Spleen (tissue), 11 donors: Measurements from ENCODE around the gene MLH3. TPM values are rescaled to one million over a fixed set of nuclear protein-coding genes. Genes with fewer than 3 reads are reported as not detected.

Experiments used
- DNase-seq: peaks from one replicate; pipeline ENCODE4 v3.0.0-alpha.2; 2020
- H3K27ac ChIP-seq, 8 donors: fragments of 200-600 bp; sonication (generic) in 7 of 8; 1 replicate in 4 of 8; 2 replicates in 4 of 8; pipeline versions ENCODE4 v1.5.0 to v1.8.0; 2016 to 2021; ENCODE audit warnings: inconsistent platforms in 4 of 8, mild to moderate bottlenecking in 4 of 8, moderate library complexity in 1 of 8
- H3K27me3 ChIP-seq, 7 donors: fragments of 200-600 bp; sonication (generic) in 6 of 7; replicated peaks in 1 of 7; 1 replicate in 4 of 7; 2 replicates in 3 of 7; pipeline versions ENCODE4 v1.5.0 to v1.8.0; 2016 to 2021; ENCODE audit warnings: inconsistent platforms in 3 of 7, mild to moderate bottlenecking in 1 of 7
- H3K36me3 ChIP-seq, 6 donors: fragments of 200-600 bp; sonication (generic) in 5 of 6; 1 replicate in 4 of 6; 2 replicates in 2 of 6; pipeline versions ENCODE4 v1.5.0 to v1.8.0; 2016 to 2021; ENCODE audit warnings: inconsistent platforms in 2 of 6
- H3K4me1 ChIP-seq, 6 donors: fragments of 200-600 bp; sonication (generic) in 5 of 6; 1 replicate in 3 of 6; 2 replicates in 3 of 6; pipeline versions ENCODE4 v1.5.0 to v1.8.0; 2016 to 2021; ENCODE audit warnings: inconsistent platforms in 3 of 6
- H3K4me3 ChIP-seq, 8 donors: fragments of 200-600 bp; sonication (generic) in 7 of 8; 1 replicate in 4 of 8; 2 replicates in 4 of 8; pipeline versions ENCODE4 v1.5.0 to v1.8.0; 2016 to 2021; ENCODE audit warnings: inconsistent platforms in 4 of 8, mild to moderate bottlenecking in 4 of 8, moderate library complexity in 2 of 8
- H3K9me3 ChIP-seq, 8 donors: fragments of 200-600 bp; sonication (generic) in 7 of 8; 1 replicate in 4 of 8; 2 replicates in 4 of 8; pipeline versions ENCODE4 v1.5.0 to v1.8.0; 2016 to 2021; ENCODE audit warnings: inconsistent platforms in 4 of 8
- POLR2A ChIP-seq, 3 donors: fragments of 450-650 bp; IDR thresholded peaks; one replicate each; pipeline ENCODE4 v1.5.1; 2017; ENCODE audit warnings: antibody characterized with exemption in 3 of 3, mild to moderate bottlenecking in 1 of 3
- POLR2AphosphoS5 ChIP-seq, 3 donors: sonication (generic); formaldehyde crosslinking; IDR thresholded peaks; one replicate each; pipeline ENCODE4 v1.5.1; 2017; ENCODE audit warnings: antibody characterized with exemption in 3 of 3
- WGBS, 5 donors: extraction: QIAGEN DNeasy Blood & Tissue Kit in 3 of 5; methylation state at CpG; one replicate each; pipeline versions ENCODE4 v1.1.5 to v1.1.7; 2013 to 2018; 5-methylcytosine and 5-hydroxymethylcytosine counted together
- intact Hi-C: fragments of 100-400 bp; cut with DNase I; formaldehyde crosslinking; loops from one replicate; pipeline ENCODE4 v1.15.0; 2023; ENCODE audit warnings: low total_unique reads
- polyA plus RNA-seq, 3 donors: library from polyadenylated mRNA; stranded (reverse); fragments of 200-250 nt; gene quantifications; one replicate each; pipeline ENCODE4 v1.2.1, GENCODE V29; 2013
- total RNA-seq, 7 donors: library from RNA; depleted of rRNA in 3 of 7; stranded (reverse); fragments of >200 nt in 3 of 7; fragmentation: NEBNext Ultra II Directional in 4 of 7; extraction: Animal tissue kit (Norgen Biotek cat#: 25700) in 4 of 7; gene quantifications; one replicate each; pipeline versions ENCODE4 v1.1.0 to v1.2.1, GENCODE V29; 2016 to 2021
- TF ChIP-seq, protein P1 (sequence below), 11 experiments: fragments of 200-600 bp in 7 of 11; fragments of 450-650 bp in 4 of 11; sonication (generic) in 4 of 11; IDR thresholded peaks in 8 of 11; conservative IDR thresholded peaks in 3 of 11; 1 replicate in 7 of 11; 2 replicates in 4 of 11; pipeline versions ENCODE4 v1.4.0 to v1.8.0; 2016 to 2021; ENCODE audit warnings: antibody characterized with exemption in 11 of 11, inconsistent platforms in 4 of 11, mild to moderate bottlenecking in 1 of 11
- donor health status: healthy with polysubstance abuse.
- donor health status: DM: no; HTN: no; CAD: no; lungs with moderate emphysema.
- donor health status: DM: no; HTN: no; CAD: no.
- donor health status: Bipolar disorder and iron deficiency.
- donor health status: healthy.
- donor health status: DM: no; HTN: no; CAD: no.
- donor health status: DM: yes; HTN: yes; CAD: no.

Gene MLH3
- total and polyA plus RNA-seq, 10 donors = 14.8 to 37.7 (median 28.6) TPM

DNA sequence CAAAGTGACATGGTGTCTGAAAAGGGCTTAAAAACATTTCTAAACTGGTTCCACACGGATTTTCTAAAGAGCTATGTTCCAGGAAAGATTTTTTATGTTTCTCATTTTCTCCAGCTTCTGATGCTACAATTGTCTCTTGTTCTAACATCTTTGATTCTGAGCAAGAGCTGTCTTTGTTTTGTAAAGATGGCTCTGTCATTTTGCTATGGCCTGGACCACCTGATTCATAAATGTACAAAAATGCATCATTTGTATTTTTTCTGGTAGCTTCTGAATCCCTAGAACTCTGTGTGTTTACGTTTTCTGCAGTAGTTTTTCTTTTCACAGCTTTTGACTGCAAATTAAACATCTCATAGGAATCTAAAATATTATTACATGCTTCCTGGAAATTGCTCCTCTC is 3.2 kb downstream of the MLH3 start:
- WGBS, 5 donors = 84 to 99% (median 94%) methylated on average over 2 of the region's 2 CpGs
- no peak for DNase-seq
- Histone ChIP-seq H3K4me1 (peaks cover 5 to 58% (median 36%) of the 10 kb centered on the region in 6 donors), H3K4me3 (no peak overlapping the region), H3K9me3 (no peaks in the 10 kb centered on the region), H3K36me3 (no peaks in the 10 kb centered on the region), H3K27ac (no peak overlapping the region), H3K27me3 (no peaks in the 10 kb centered on the region)
- TF ChIP-seq POLR2AphosphoS5 (IDR thresholded peaks at IDR 0.05) (no peak), POLR2A (IDR thresholded peaks at IDR 0.05) (no peak)
- TF ChIP-seq, protein P1, sequence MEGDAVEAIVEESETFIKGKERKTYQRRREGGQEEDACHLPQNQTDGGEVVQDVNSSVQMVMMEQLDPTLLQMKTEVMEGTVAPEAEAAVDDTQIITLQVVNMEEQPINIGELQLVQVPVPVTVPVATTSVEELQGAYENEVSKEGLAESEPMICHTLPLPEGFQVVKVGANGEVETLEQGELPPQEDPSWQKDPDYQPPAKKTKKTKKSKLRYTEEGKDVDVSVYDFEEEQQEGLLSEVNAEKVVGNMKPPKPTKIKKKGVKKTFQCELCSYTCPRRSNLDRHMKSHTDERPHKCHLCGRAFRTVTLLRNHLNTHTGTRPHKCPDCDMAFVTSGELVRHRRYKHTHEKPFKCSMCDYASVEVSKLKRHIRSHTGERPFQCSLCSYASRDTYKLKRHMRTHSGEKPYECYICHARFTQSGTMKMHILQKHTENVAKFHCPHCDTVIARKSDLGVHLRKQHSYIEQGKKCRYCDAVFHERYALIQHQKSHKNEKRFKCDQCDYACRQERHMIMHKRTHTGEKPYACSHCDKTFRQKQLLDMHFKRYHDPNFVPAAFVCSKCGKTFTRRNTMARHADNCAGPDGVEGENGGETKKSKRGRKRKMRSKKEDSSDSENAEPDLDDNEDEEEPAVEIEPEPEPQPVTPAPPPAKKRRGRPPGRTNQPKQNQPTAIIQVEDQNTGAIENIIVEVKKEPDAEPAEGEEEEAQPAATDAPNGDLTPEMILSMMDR (IDR thresholded peaks at IDR 0.05 in 8 of 11, conservative IDR thresholded peaks at IDR 0.05 in 3 of 11) = no peak
- intact Hi-C loops = no loop called here

DNA sequence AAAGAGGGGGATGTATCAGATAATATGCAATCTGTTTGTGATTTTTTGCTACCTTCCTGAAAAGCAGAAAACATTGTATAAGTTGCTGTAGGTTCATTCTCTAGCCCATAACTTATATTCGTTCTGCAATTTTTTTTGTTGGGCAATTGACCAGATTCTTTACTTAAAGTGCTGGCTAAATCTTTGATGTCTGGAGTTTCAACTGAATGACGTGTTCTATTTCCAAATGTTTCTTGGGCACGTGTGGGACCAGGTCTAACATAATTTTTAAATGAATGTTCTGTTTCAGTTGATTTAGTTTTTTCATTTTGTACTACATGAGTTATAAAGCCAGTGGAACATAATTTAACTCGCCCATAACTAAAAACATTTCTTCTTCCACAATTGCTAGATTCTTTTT is 3.8 kb downstream of the MLH3 start:
- intact Hi-C loops = no loop called here
- no peak overlapping the region for H3K27ac ChIP-seq
- WGBS, 5 donors = 87 to 96% (median 95%) methylated on average over 4 of the region's 4 CpGs
- TF ChIP-seq, protein P1 (IDR thresholded peaks at IDR 0.05 in 8 of 11, conservative IDR thresholded peaks at IDR 0.05 in 3 of 11) = no peak
- TF ChIP-seq POLR2A (IDR thresholded peaks at IDR 0.05) = no peak
- TF ChIP-seq POLR2AphosphoS5 (IDR thresholded peaks at IDR 0.05) = no peak
- no peaks in the 10 kb centered on the region for H3K9me3 ChIP-seq
- H3K4me1 ChIP-seq = peaks cover 5 to 64% (median 37%) of the 10 kb centered on the region in 6 donors
- DNase-seq = no peak
- no peaks in the 10 kb centered on the region for H3K36me3 ChIP-seq
- no peak overlapping the region for H3K4me3 ChIP-seq
- no peaks in the 10 kb centered on the region for H3K27me3 ChIP-seq

DNA sequence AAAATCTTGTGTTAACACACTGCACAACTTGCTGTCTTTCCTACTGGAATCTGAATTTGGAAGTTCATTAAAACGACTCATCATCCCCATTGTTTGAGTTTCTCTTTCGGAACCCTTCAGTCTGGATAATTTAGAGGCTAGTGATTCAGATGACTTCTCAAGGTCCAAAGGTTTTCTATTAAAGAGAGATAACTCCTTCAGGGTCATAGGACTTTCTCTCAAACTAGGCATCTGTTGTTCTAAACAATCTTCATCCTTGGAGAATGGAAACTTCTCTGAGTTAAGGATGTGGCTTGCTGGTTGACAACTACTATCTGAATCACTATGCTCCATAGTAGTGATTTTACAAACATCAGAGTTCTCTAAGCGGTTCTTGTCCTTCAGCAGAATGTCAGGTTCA is 4.4 kb downstream of the MLH3 start:
- DNase-seq = no peak
- TF ChIP-seq, protein P1 (IDR thresholded peaks at IDR 0.05 in 8 of 11, conservative IDR thresholded peaks at IDR 0.05 in 3 of 11) = no peak
- TF ChIP-seq POLR2AphosphoS5 (IDR thresholded peaks at IDR 0.05) = no peak
- TF ChIP-seq POLR2A (IDR thresholded peaks at IDR 0.05) = no peak
- WGBS, 5 donors = 85 to 99% (median 93%) methylated on average over 3 of the region's 3 CpGs
- Histone ChIP-seq H3K4me1 (peaks cover 5 to 70% (median 40%) of the 10 kb centered on the region in 6 donors), H3K9me3 (no peaks in the 10 kb centered on the region), H3K4me3 (no peak overlapping the region), H3K27me3 (no peaks in the 10 kb centered on the region), H3K36me3 (peaks cover 0 to 5% (median 0%) of the 10 kb centered on the region in 6 donors), H3K27ac (no peak overlapping the region)
- intact Hi-C loops = no loop called here

DNA sequence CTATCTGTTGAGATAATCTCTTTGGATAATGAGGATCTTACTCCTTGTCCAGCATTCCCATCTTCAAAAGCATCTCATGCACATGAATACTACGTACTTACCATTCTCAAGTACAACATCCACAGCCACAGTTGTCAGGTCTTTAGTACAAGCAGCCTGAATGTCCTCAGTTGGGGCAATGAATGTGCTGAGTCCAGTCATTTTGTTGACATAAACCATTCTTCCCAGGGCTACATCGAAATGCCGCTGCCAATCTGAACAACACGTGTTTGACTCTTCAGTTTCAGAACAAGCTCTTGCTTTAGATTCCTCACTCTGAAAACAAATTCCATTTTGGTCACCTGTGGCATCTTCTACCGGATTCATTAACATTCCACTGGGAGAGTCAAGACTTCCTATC is 5.0 kb downstream of the MLH3 start:
- H3K9me3 ChIP-seq = no peaks in the 10 kb centered on the region
- H3K4me3 ChIP-seq = no peak overlapping the region
- peaks cover 0 to 70% (median 37%) of the 10 kb centered on the region in 6 donors for H3K4me1 ChIP-seq
- H3K36me3 ChIP-seq = peaks cover 0 to 11% (median 0%) of the 10 kb centered on the region in 6 donors
- H3K27ac ChIP-seq = no peak overlapping the region
- intact Hi-C loops = no loop called here
- DNase-seq = no peak
- 95 to 98% (median 96%) methylated on average over 5 of the region's 5 CpGs for WGBS, 5 donors
- no peaks in the 10 kb centered on the region for H3K27me3 ChIP-seq
- TF ChIP-seq POLR2AphosphoS5 (IDR thresholded peaks at IDR 0.05) (no peak), POLR2A (IDR thresholded peaks at IDR 0.05) (no peak)
- TF ChIP-seq, protein P1 (IDR thresholded peaks at IDR 0.05 in 8 of 11, conservative IDR thresholded peaks at IDR 0.05 in 3 of 11) = no peak
